ENCODE measurements around the gene HTRA1. TPM values are rescaled to one million over a fixed set of nuclear protein-coding genes. Genes with fewer than 3 reads are reported as not detected.

Gene HTRA1
- total and polyA plus RNA-seq, 9 donors, result 54.2 to 325 (median 116) TPM

DNA sequence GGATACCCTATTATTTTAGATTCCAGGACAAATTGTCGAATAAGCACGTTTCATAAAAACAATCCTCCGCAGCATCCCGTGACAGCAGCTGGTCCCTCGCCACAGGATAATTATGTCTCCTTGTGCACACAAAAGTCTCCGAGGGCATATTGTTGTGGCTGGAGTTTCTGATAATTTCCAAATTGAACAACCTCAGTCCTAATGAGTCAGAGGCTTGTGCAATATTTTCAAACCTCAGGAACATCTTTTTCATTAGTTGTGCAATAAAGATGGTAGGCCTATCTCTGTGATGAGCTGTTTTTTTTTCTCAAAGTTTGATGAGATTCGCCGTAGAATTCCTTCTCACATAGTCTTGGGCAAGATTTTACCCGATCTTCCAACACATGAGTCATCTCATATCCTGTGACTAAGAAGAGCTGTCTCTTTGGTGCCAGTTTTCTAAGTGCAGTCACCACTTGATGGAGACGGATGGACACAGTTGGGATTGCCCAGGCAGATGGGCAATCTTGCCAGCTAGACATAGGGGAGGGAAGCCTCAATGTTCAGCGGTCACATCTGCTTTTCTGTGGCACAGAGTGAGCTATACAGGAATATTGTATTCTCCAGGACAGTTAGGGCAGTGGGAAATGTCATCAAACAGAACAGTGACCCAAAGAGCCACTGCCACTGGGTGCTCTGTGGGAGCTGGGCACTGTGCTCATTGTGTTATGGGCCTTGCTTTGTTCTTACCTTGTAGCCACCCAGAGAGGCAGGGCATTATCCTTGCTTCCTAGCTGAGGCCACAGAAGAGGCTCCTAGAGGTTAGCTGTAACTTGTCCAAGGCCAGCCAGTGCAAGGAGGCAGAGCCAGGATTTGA is 7.8 kb downstream of the HTRA1 start:
- H3K4me3 ChIP-seq (ENCODE audit: low read length), result no peak overlapping the region
- peak; percentile 45 for DNase-seq
- peaks cover 21% of the 10 kb centered on the region for H3K27me3 ChIP-seq (ENCODE audit: control insufficient read depth, insufficient read depth, low read length)
- peaks cover 9% of the 10 kb centered on the region for H3K4me1 ChIP-seq (ENCODE audit: control insufficient read depth, insufficient read depth, low read length)
- H3K36me3 ChIP-seq (ENCODE audit: control insufficient read depth, insufficient read depth, low read length), result peaks cover 2% of the 10 kb centered on the region
- H3K9me3 ChIP-seq (replicated peaks; ENCODE audit: control insufficient read depth, low read depth, low read length), result no peaks in the 10 kb centered on the region
- WGBS (ENCODE audit: insufficient coverage), result 96% methylated on average over 2 of the region's 11 CpGs
- H3K27ac ChIP-seq (ENCODE audit: low read length), result no peak overlapping the region

- Histone ChIP-seq H3K9me3 (replicated peaks; ENCODE audit: control insufficient read depth, low read depth, low read length) (no peaks in the 10 kb centered on the region), H3K4me3 (ENCODE audit: low read length) (no peak overlapping the region), H3K36me3 (ENCODE audit: control insufficient read depth, insufficient read depth, low read length) (peaks cover 2% of the 10 kb centered on the region), H3K4me1 (ENCODE audit: control insufficient read depth, insufficient read depth, low read length) (peaks cover 9% of the 10 kb centered on the region), H3K27me3 (ENCODE audit: control insufficient read depth, insufficient read depth, low read length) (peaks cover 16% of the 10 kb centered on the region), H3K27ac (ENCODE audit: low read length) (no peak overlapping the region)
- DNase-seq, result no peak
- 100% methylated on average over 3 of the region's 4 CpGs for WGBS (ENCODE audit: insufficient coverage)
These were observed 8.5 kb downstream of the HTRA1 start for GRCh38 chr10:122469848-122470247.

GRCh38 chr10:122471531-122472177 is 10.3 kb downstream of the HTRA1 start:
- 100% methylated on average over 2 of the region's 4 CpGs for WGBS (ENCODE audit: insufficient coverage)
- peaks cover 25% of the 10 kb centered on the region for H3K4me1 ChIP-seq (ENCODE audit: control insufficient read depth, insufficient read depth, low read length)

GRCh38 chr10:122473116-122473515 is 11.8 kb downstream of the HTRA1 start:
- H3K27ac ChIP-seq (ENCODE audit: low read length), result no peak overlapping the region
- no peaks in the 10 kb centered on the region for H3K9me3 ChIP-seq (replicated peaks; ENCODE audit: control insufficient read depth, low read depth, low read length)
- peaks cover 29% of the 10 kb centered on the region for H3K4me1 ChIP-seq (ENCODE audit: control insufficient read depth, insufficient read depth, low read length)
- peaks cover 9% of the 10 kb centered on the region for H3K27me3 ChIP-seq (ENCODE audit: control insufficient read depth, insufficient read depth, low read length)
- 73% methylated on average over 4 of the region's 8 CpGs for WGBS (ENCODE audit: insufficient coverage)
- H3K36me3 ChIP-seq (ENCODE audit: control insufficient read depth, insufficient read depth, low read length), result no peaks in the 10 kb centered on the region
- H3K4me3 ChIP-seq (ENCODE audit: low read length), result no peak overlapping the region
- no peak for DNase-seq

More at GRCh38 chr10:122471531-122472177, 10.3 kb downstream of the HTRA1 start:
- Histone ChIP-seq H3K4me3 (ENCODE audit: low read length) (no peak overlapping the region), H3K36me3 (ENCODE audit: control insufficient read depth, insufficient read depth, low read length) (peaks cover 2% of the 10 kb centered on the region), H3K9me3 (replicated peaks; ENCODE audit: control insufficient read depth, low read depth, low read length) (no peaks in the 10 kb centered on the region), H3K27ac (ENCODE audit: low read length) (no peak overlapping the region), H3K27me3 (ENCODE audit: control insufficient read depth, insufficient read depth, low read length) (peaks cover 9% of the 10 kb centered on the region)
- DNase-seq, result no peak

DNA sequence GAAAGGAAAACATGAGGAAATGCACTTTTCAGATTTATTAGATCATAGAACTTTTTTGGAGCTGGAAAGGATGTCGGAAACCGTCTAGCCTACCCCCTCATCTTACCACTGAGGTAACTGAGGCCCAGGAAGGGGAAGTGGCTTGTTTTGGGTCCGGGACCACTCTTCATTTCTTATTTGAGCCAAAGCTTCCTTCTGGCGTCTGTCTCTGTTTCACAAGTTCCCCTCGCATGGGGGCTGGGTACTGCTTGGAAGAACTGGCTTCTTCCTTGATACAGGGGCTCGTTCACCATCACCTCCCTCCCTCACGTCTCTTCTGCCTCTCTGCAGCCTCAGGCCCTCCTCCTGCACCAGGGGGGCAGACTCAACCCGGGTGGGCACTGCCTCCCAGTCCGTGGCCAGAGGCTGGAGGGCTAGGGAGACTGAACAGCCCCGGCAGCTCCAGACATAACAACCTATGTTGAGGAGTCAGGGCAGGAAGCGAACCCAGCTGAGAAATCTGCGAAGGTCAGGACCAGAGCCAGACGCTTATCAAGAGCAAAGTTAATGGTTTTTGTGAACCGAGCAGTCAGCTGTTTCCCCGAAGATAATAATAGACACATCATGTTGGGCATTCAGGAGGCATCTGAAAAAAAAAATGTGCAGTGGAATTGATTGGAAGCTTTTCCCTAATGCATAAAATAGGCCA is 12.9 kb downstream of the HTRA1 start:
- H3K4me3 ChIP-seq (ENCODE audit: low read length), result no peak overlapping the region
- peak; percentile 74 for DNase-seq
- H3K27me3 ChIP-seq (ENCODE audit: control insufficient read depth, insufficient read depth, low read length), result peaks cover 9% of the 10 kb centered on the region
- H3K27ac ChIP-seq (ENCODE audit: low read length), result peak overlapping the region; percentile 80
- WGBS (ENCODE audit: insufficient coverage), result 62% methylated on average over 5 of the region's 15 CpGs
- H3K9me3 ChIP-seq (replicated peaks; ENCODE audit: control insufficient read depth, low read depth, low read length), result no peaks in the 10 kb centered on the region
- H3K36me3 ChIP-seq (ENCODE audit: control insufficient read depth, insufficient read depth, low read length), result no peaks in the 10 kb centered on the region
- peaks cover 31% of the 10 kb centered on the region for H3K4me1 ChIP-seq (ENCODE audit: control insufficient read depth, insufficient read depth, low read length)

DNA sequence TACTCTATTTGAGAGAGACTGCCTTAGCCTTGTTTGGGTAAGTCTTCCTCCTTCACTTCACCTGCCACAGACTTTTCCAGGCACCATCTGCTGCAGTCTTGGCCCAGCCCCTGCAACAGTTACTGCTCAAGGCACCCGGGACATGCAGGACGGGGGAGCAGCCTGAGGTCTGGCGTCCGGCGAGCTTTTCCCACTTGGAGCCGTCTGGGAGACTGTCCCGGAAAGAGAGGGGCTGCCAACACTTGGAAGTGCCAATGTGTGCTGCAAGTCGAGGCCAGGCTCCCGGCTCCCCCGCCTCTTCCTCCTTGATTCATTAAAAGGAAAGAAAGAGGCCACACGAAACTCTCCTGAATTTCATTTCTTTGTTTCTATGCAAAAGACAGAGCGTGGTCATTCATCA is 13.7 kb downstream of the HTRA1 start:
- Histone ChIP-seq H3K4me1 (ENCODE audit: control insufficient read depth, insufficient read depth, low read length) (peaks cover 31% of the 10 kb centered on the region), H3K36me3 (ENCODE audit: control insufficient read depth, insufficient read depth, low read length) (no peaks in the 10 kb centered on the region), H3K27me3 (ENCODE audit: control insufficient read depth, insufficient read depth, low read length) (peaks cover 9% of the 10 kb centered on the region), H3K27ac (ENCODE audit: low read length) (peak overlapping the region; percentile 75), H3K9me3 (replicated peaks; ENCODE audit: control insufficient read depth, low read depth, low read length) (no peaks in the 10 kb centered on the region), H3K4me3 (ENCODE audit: low read length) (no peak overlapping the region)
- DNase-seq, result peak; percentile 87
- 7% methylated on average over 5 of the region's 12 CpGs for WGBS (ENCODE audit: insufficient coverage)

GRCh38 chr10:122475591-122476332 is 14.4 kb downstream of the HTRA1 start:
- Histone ChIP-seq H3K36me3 (ENCODE audit: control insufficient read depth, insufficient read depth, low read length) (no peaks in the 10 kb centered on the region), H3K27me3 (ENCODE audit: control insufficient read depth, insufficient read depth, low read length) (peaks cover 8% of the 10 kb centered on the region), H3K4me1 (ENCODE audit: control insufficient read depth, insufficient read depth, low read length) (peaks cover 31% of the 10 kb centered on the region), H3K27ac (ENCODE audit: low read length) (peak overlapping the region; percentile 72), H3K9me3 (replicated peaks; ENCODE audit: control insufficient read depth, low read depth, low read length) (no peaks in the 10 kb centered on the region), H3K4me3 (ENCODE audit: low read length) (no peak overlapping the region)
- 12% methylated on average over 9 of the region's 16 CpGs for WGBS (ENCODE audit: insufficient coverage)
- peak; percentile 45 for DNase-seq

DNA sequence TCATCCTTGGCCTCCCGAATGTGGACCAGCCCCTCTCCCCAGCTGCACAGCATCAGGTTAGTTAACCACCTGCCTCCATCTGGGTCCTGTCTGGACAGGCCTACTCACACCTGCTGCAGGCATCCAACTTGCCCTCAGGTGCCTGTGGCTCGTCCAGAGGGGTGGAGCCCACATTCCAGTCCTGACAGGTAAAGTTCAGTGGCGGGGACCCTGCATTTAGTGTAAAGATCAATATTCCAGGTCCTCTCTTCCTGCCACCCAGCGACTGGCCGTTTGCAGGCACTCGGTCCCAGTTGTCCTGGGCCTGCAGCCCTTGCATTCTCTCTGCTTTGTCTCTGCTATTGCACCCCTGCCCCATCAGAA is 15.0 kb downstream of the HTRA1 start:
- peak overlapping the region; percentile 72 for H3K27ac ChIP-seq (ENCODE audit: low read length)
- no peak overlapping the region for H3K4me3 ChIP-seq (ENCODE audit: low read length)
- H3K4me1 ChIP-seq (ENCODE audit: control insufficient read depth, insufficient read depth, low read length), result peaks cover 31% of the 10 kb centered on the region
- H3K27me3 ChIP-seq (ENCODE audit: control insufficient read depth, insufficient read depth, low read length), result peaks cover 7% of the 10 kb centered on the region
- H3K36me3 ChIP-seq (ENCODE audit: control insufficient read depth, insufficient read depth, low read length), result no peaks in the 10 kb centered on the region
- DNase-seq, result no peak
- no peaks in the 10 kb centered on the region for H3K9me3 ChIP-seq (replicated peaks; ENCODE audit: control insufficient read depth, low read depth, low read length)
- WGBS (ENCODE audit: insufficient coverage), result 56% methylated on average over 3 of the region's 6 CpGs

DNA sequence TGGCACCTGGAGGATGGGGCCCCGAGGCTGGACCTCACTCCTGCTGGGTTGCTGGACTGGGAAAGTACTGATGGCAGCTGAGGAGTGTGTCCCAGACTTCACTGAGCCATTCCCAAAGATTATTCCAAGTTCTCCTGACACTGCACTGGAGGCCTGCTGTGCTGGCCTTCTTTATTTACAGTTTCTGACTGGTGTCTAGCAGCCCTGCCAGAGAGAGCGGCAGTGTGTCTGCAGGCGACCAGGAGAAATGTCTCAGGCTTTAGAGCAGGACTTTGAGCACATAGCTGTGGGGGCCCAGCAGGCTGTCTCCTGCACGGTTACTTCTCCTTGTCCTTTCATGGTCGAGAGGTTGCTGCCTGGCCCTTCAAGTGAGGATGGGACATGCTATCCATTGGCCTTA is 16.1 kb downstream of the HTRA1 start:
- no peak for DNase-seq
- Histone ChIP-seq H3K27ac (ENCODE audit: low read length) (no peak overlapping the region), H3K4me3 (ENCODE audit: low read length) (no peak overlapping the region), H3K4me1 (ENCODE audit: control insufficient read depth, insufficient read depth, low read length) (peaks cover 31% of the 10 kb centered on the region), H3K9me3 (replicated peaks; ENCODE audit: control insufficient read depth, low read depth, low read length) (no peaks in the 10 kb centered on the region), H3K36me3 (ENCODE audit: control insufficient read depth, insufficient read depth, low read length) (no peaks in the 10 kb centered on the region), H3K27me3 (ENCODE audit: control insufficient read depth, insufficient read depth, low read length) (peaks cover 5% of the 10 kb centered on the region)
- WGBS (ENCODE audit: insufficient coverage), result 77% methylated on average over 5 of the region's 5 CpGs
